ENCODE measurements around the gene MLF2. TPM values are rescaled to one million over a fixed set of nuclear protein-coding genes. Genes with fewer than 3 reads are reported as not detected.
"Not testable (repeated sequence)": the region's sequence is repeated elsewhere in the genome, so short reads cannot be mapped to it uniquely, and the experiment has no call there.

Gene MLF2
- total RNA-seq, 1 donor from 2014 or later: 73.6 TPM

GRCh38 chr12:6742080-6742479, 10.9 kb downstream of the MLF2 start:
- not testable (repeated sequence) for H3K36me3 ChIP-seq (ENCODE audit: control insufficient read depth in 3 of 3, insufficient read depth in 3 of 3, low read length in 3 of 3); H3K4me1 ChIP-seq (ENCODE audit: control insufficient read depth in 3 of 3, insufficient read depth in 3 of 3, low read length in 3 of 3); H3K9me3 ChIP-seq (ENCODE audit: control insufficient read depth in 3 of 3, low read length in 3 of 3); H3K4me3 ChIP-seq (ENCODE audit: low read length in 3 of 3); H3K27me3 ChIP-seq (ENCODE audit: control insufficient read depth in 3 of 3, insufficient read depth in 3 of 3, low read length in 3 of 3); H3K9ac ChIP-seq (ENCODE audit: low read depth in 1 of 3, low read length in 3 of 3); H3K27ac ChIP-seq (ENCODE audit: low read depth, low read length)

GRCh38 chr12:6736754-6737153, 16.2 kb downstream of the MLF2 start:
- H3K27me3 ChIP-seq (ENCODE audit: control insufficient read depth in 3 of 3, insufficient read depth in 3 of 3, low read length in 3 of 3): no peaks in the 10 kb centered on the region
- H3K27ac ChIP-seq (ENCODE audit: low read depth, low read length): no peak overlapping the region
- H3K9me3 ChIP-seq (ENCODE audit: control insufficient read depth in 3 of 3, low read length in 3 of 3): no peaks in the 10 kb centered on the region
- H3K4me3 ChIP-seq (ENCODE audit: low read length in 3 of 3): no peak overlapping the region
- H3K4me1 ChIP-seq (ENCODE audit: control insufficient read depth in 3 of 3, insufficient read depth in 3 of 3, low read length in 3 of 3): peaks cover 6 to 11% (median 7%) of the 10 kb centered on the region in 3 donors
- H3K36me3 ChIP-seq (ENCODE audit: control insufficient read depth in 3 of 3, insufficient read depth in 3 of 3, low read length in 3 of 3): peaks cover 0 to 8% (median 7%) of the 10 kb centered on the region in 3 donors
- H3K9ac ChIP-seq (ENCODE audit: low read depth in 1 of 3, low read length in 3 of 3): peak overlapping the region in 1 of 3 donors; percentile 14

GRCh38 chr12:6735448-6736191, 17.3 kb downstream of the MLF2 start:
- peaks cover 6 to 11% (median 7%) of the 10 kb centered on the region in 3 donors for H3K4me1 ChIP-seq (ENCODE audit: control insufficient read depth in 3 of 3, insufficient read depth in 3 of 3, low read length in 3 of 3)
- H3K9me3 ChIP-seq (ENCODE audit: control insufficient read depth in 3 of 3, low read length in 3 of 3): no peaks in the 10 kb centered on the region
- H3K4me3 ChIP-seq (ENCODE audit: low read length in 3 of 3): no peak overlapping the region
- peaks cover 9 to 18% (median 17%) of the 10 kb centered on the region in 3 donors for H3K36me3 ChIP-seq (ENCODE audit: control insufficient read depth in 3 of 3, insufficient read depth in 3 of 3, low read length in 3 of 3)
- H3K9ac ChIP-seq (ENCODE audit: low read depth in 1 of 3, low read length in 3 of 3): peak overlapping the region; percentile 24 to 41 (median 37)
- no peaks in the 10 kb centered on the region for H3K27me3 ChIP-seq (ENCODE audit: control insufficient read depth in 3 of 3, insufficient read depth in 3 of 3, low read length in 3 of 3)
- peak overlapping the region; percentile 67 for H3K27ac ChIP-seq (ENCODE audit: low read depth, low read length)

- Histone ChIP-seq H3K36me3 (ENCODE audit: control insufficient read depth in 3 of 3, insufficient read depth in 3 of 3, low read length in 3 of 3) (peaks cover 18 to 27% (median 26%) of the 10 kb centered on the region in 3 donors), H3K4me1 (ENCODE audit: control insufficient read depth in 3 of 3, insufficient read depth in 3 of 3, low read length in 3 of 3) (peaks cover 6 to 11% (median 7%) of the 10 kb centered on the region in 3 donors), H3K4me3 (ENCODE audit: low read length in 3 of 3) (no peak overlapping the region), H3K9me3 (ENCODE audit: control insufficient read depth in 3 of 3, low read length in 3 of 3) (no peaks in the 10 kb centered on the region), H3K27ac (ENCODE audit: low read depth, low read length) (no peak overlapping the region), H3K9ac (ENCODE audit: low read depth in 1 of 3, low read length in 3 of 3) (peak overlapping the region in 2 of 3 donors; percentile 21 to 41), H3K27me3 (ENCODE audit: control insufficient read depth in 3 of 3, insufficient read depth in 3 of 3, low read length in 3 of 3) (no peaks in the 10 kb centered on the region)
Measured at GRCh38 chr12:6734506-6735387, 18.2 kb downstream of the MLF2 start.

GRCh38 chr12:6730169-6730568, 22.8 kb downstream of the MLF2 start:
- Histone ChIP-seq H3K36me3 (ENCODE audit: control insufficient read depth in 3 of 3, insufficient read depth in 3 of 3, low read length in 3 of 3) (peaks cover 43 to 53% (median 50%) of the 10 kb centered on the region in 3 donors), H3K27me3 (ENCODE audit: control insufficient read depth in 3 of 3, insufficient read depth in 3 of 3, low read length in 3 of 3) (no peaks in the 10 kb centered on the region), H3K27ac (ENCODE audit: low read depth, low read length) (no peak overlapping the region)

GRCh38 chr12:6729186-6729585, 23.8 kb downstream of the MLF2 start:
- Histone ChIP-seq H3K4me3 (ENCODE audit: low read length in 3 of 3) (no peak overlapping the region), H3K36me3 (ENCODE audit: control insufficient read depth in 3 of 3, insufficient read depth in 3 of 3, low read length in 3 of 3) (peaks cover 43 to 53% (median 46%) of the 10 kb centered on the region in 3 donors), H3K27ac (ENCODE audit: low read depth, low read length) (no peak overlapping the region), H3K27me3 (ENCODE audit: control insufficient read depth in 3 of 3, insufficient read depth in 3 of 3, low read length in 3 of 3) (no peaks in the 10 kb centered on the region), H3K9me3 (ENCODE audit: control insufficient read depth in 3 of 3, low read length in 3 of 3) (no peaks in the 10 kb centered on the region), H3K9ac (ENCODE audit: low read depth in 1 of 3, low read length in 3 of 3) (no peak overlapping the region), H3K4me1 (ENCODE audit: control insufficient read depth in 3 of 3, insufficient read depth in 3 of 3, low read length in 3 of 3) (peaks cover 6 to 8% (median 7%) of the 10 kb centered on the region in 3 donors)

More at GRCh38 chr12:6730169-6730568, 22.8 kb downstream of the MLF2 start:
- Histone ChIP-seq H3K4me1 (ENCODE audit: control insufficient read depth in 3 of 3, insufficient read depth in 3 of 3, low read length in 3 of 3) (peaks cover under 1 to 2% (median under 1%) of the 10 kb centered on the region in 3 donors), H3K9me3 (ENCODE audit: control insufficient read depth in 3 of 3, low read length in 3 of 3) (no peaks in the 10 kb centered on the region), H3K9ac (ENCODE audit: low read depth in 1 of 3, low read length in 3 of 3) (no peak overlapping the region), H3K4me3 (ENCODE audit: low read length in 3 of 3) (no peak overlapping the region)

- Histone ChIP-seq H3K4me3 (ENCODE audit: low read length in 3 of 3) (no peak overlapping the region), H3K36me3 (ENCODE audit: control insufficient read depth in 3 of 3, insufficient read depth in 3 of 3, low read length in 3 of 3) (peaks cover 29 to 33% (median 31%) of the 10 kb centered on the region in 3 donors), H3K27ac (ENCODE audit: low read depth, low read length) (no peak overlapping the region)
Measured at GRCh38 chr12:6725350-6725749, 27.6 kb downstream of the MLF2 start.

GRCh38 chr12:6724409-6724797, 28.5 kb downstream of the MLF2 start:
- Histone ChIP-seq H3K27ac (ENCODE audit: low read depth, low read length) (peak overlapping the region; percentile 91), H3K9me3 (ENCODE audit: control insufficient read depth in 3 of 3, low read length in 3 of 3) (no peaks in the 10 kb centered on the region), H3K9ac (ENCODE audit: low read depth in 1 of 3, low read length in 3 of 3) (peak overlapping the region; percentile 77 to 82 (median 79)), H3K27me3 (ENCODE audit: control insufficient read depth in 3 of 3, insufficient read depth in 3 of 3, low read length in 3 of 3) (peaks cover 0 to 3% (median 0%) of the 10 kb centered on the region in 3 donors), H3K4me3 (ENCODE audit: low read length in 3 of 3) (peak overlapping the region; percentile 82 to 94 (median 86)), H3K36me3 (ENCODE audit: control insufficient read depth in 3 of 3, insufficient read depth in 3 of 3, low read length in 3 of 3) (peaks cover 20 to 23% (median 22%) of the 10 kb centered on the region in 3 donors), H3K4me1 (ENCODE audit: control insufficient read depth in 3 of 3, insufficient read depth in 3 of 3, low read length in 3 of 3) (peaks cover 6 to 12% (median 8%) of the 10 kb centered on the region in 3 donors)

More at GRCh38 chr12:6725350-6725749, 27.6 kb downstream of the MLF2 start:
- H3K4me1 ChIP-seq (ENCODE audit: control insufficient read depth in 3 of 3, insufficient read depth in 3 of 3, low read length in 3 of 3): peaks cover 6 to 12% (median 8%) of the 10 kb centered on the region in 3 donors
- H3K9me3 ChIP-seq (ENCODE audit: control insufficient read depth in 3 of 3, low read length in 3 of 3): no peaks in the 10 kb centered on the region
- peak overlapping the region in 1 of 3 donors; percentile 7 for H3K9ac ChIP-seq (ENCODE audit: low read depth in 1 of 3, low read length in 3 of 3)
- H3K27me3 ChIP-seq (ENCODE audit: control insufficient read depth in 3 of 3, insufficient read depth in 3 of 3, low read length in 3 of 3): no peaks in the 10 kb centered on the region

- Histone ChIP-seq H3K4me3 (ENCODE audit: low read length in 3 of 3) (peak within 1 kb of the TSS; percentile 82 to 94 (median 86)), H3K9ac (ENCODE audit: low read depth in 1 of 3, low read length in 3 of 3) (peak within 1 kb of the TSS; percentile 77 to 82 (median 79)), H3K36me3 (ENCODE audit: control insufficient read depth in 3 of 3, insufficient read depth in 3 of 3, low read length in 3 of 3) (peaks cover 14 to 18% (median 17%) of the 10 kb centered on the region in 3 donors), H3K27me3 (ENCODE audit: control insufficient read depth in 3 of 3, insufficient read depth in 3 of 3, low read length in 3 of 3) (peaks cover 0 to 3% (median 0%) of the 10 kb centered on the region in 3 donors), H3K27ac (ENCODE audit: low read depth, low read length) (peak within 1 kb of the TSS; percentile 91), H3K9me3 (ENCODE audit: control insufficient read depth in 3 of 3, low read length in 3 of 3) (no peaks in the 10 kb centered on the region), H3K4me1 (ENCODE audit: control insufficient read depth in 3 of 3, insufficient read depth in 3 of 3, low read length in 3 of 3) (peaks cover 6 to 12% (median 8%) of the 10 kb centered on the region in 3 donors)
Measured at GRCh38 chr12:6723607-6724408, 29.1 kb downstream of the MLF2 start, which contains the start of gene COPS7A. Gene COPS7A (plus strand): TSS chr12:6724046. CDS start chr12:6724657, 611 bp downstream.

Data from skeletal muscle tissue (tissue), 4 donors.